Adipose tissue (tissue), 3 donors: ENCODE data around the gene FAM241A. TPM values are rescaled to one million over a fixed set of nuclear protein-coding genes. Genes with fewer than 3 reads are reported as not detected.
"Not testable (repeated sequence)": the region's sequence is repeated elsewhere in the genome, so short reads cannot be mapped to it uniquely, and the experiment has no call there.

Experiments
- H3K27ac ChIP-seq: one replicate; pipeline ENCODE4 v1.5.1; 2013; ENCODE audit warnings: low read depth, low read length
- WGBS, 3 donors: extraction: QIAGEN DNeasy Blood & Tissue Kit; methylation state at CpG; one replicate each; pipeline ENCODE4 v1.1.7; 2013; 5-methylcytosine and 5-hydroxymethylcytosine counted together
- polyA plus RNA-seq, 3 donors: library from polyadenylated mRNA; stranded (reverse); fragments of 200-250 nt; gene quantifications; one replicate each; pipeline ENCODE4 v1.2.3, GENCODE V29; 2013
- donor health status: healthy with polysubstance abuse.
- donor health status: Bipolar disorder and iron deficiency.
- donor health status: healthy.

The FAM241A gene
- polyA plus RNA-seq, 3 donors: 1.2 to 13.8 (median 11.5) TPM

GRCh38 chr4:112168719-112169500, 23.7 kb downstream of the FAM241A start:
- no peak overlapping the region for H3K27ac ChIP-seq
- 88 to 91% (median 89%) methylated on average over 13 of the region's 13 CpGs for WGBS, 3 donors

GRCh38 chr4:112170451-112170993, 25.3 kb downstream of the FAM241A start:
- H3K27ac ChIP-seq: no peak overlapping the region
- WGBS, 3 donors: 65 to 81% (median 66%) methylated on average over 3 of the region's 3 CpGs

GRCh38 chr4:112171051-112171763, 26.0 kb downstream of the FAM241A start:
- not testable (repeated sequence) for H3K27ac ChIP-seq
- 93% methylated on average over 16 of the region's 16 CpGs for WGBS, 3 donors

- WGBS, 3 donors: 84 to 85% (median 85%) methylated on average over 1 of the region's 1 CpG
- H3K27ac ChIP-seq: no peak overlapping the region
Measured at GRCh38 chr4:112172180-112172579, 26.9 kb downstream of the FAM241A start.

- no peak overlapping the region for H3K27ac ChIP-seq
- WGBS, 3 donors: 92 to 94% (median 93%) methylated on average over 8 of the region's 8 CpGs
Measured at GRCh38 chr4:112173593-112174558, 28.6 kb downstream of the FAM241A start.

- WGBS, 3 donors: 76 to 87% (median 82%) methylated on average over 4 of the region's 4 CpGs
- H3K27ac ChIP-seq: no peak overlapping the region
Measured at GRCh38 chr4:112175840-112176239, 30.6 kb downstream of the FAM241A start.

GRCh38 chr4:112176596-112176995, 31.3 kb downstream of the FAM241A start:
- no peak overlapping the region for H3K27ac ChIP-seq
- WGBS, 3 donors: 36 to 70% (median 46%) methylated on average over 2 of the region's 2 CpGs

- WGBS, 3 donors: 84 to 92% (median 89%) methylated on average over 3 of the region's 3 CpGs
- not testable (repeated sequence) for H3K27ac ChIP-seq
Measured at GRCh38 chr4:112178741-112179140, 33.5 kb downstream of the FAM241A start.

GRCh38 chr4:112181358-112182000, 36.2 kb downstream of the FAM241A start:
- WGBS, 3 donors: 74 to 76% (median 74%) methylated on average over 3 of the region's 3 CpGs
- no peak overlapping the region for H3K27ac ChIP-seq

- WGBS, 3 donors: 42 to 78% (median 77%) methylated on average over 3 of the region's 3 CpGs
- no peak overlapping the region for H3K27ac ChIP-seq
Measured at GRCh38 chr4:112182604-112183003, 37.4 kb downstream of the FAM241A start.

- 54 to 83% (median 58%) methylated on average over 2 of the region's 2 CpGs for WGBS, 3 donors
- H3K27ac ChIP-seq: no peak overlapping the region
Measured at GRCh38 chr4:112183252-112183651, 38.0 kb downstream of the FAM241A start.

GRCh38 chr4:112184438-112184837, 39.2 kb downstream of the FAM241A start:
- WGBS, 3 donors: 91 to 100% (median 100%) methylated on average over 1 of the region's 1 CpG
- no peak overlapping the region for H3K27ac ChIP-seq

- WGBS, 3 donors: 98 to 99% (median 98%) methylated on average over 2 of the region's 2 CpGs
- no peak overlapping the region for H3K27ac ChIP-seq
Measured at GRCh38 chr4:112185334-112185733, 40.1 kb downstream of the FAM241A start.

GRCh38 chr4:112185740-112186670, 40.8 kb downstream of the FAM241A start:
- WGBS, 3 donors: 47 to 72% (median 60%) methylated on average over 8 of the region's 8 CpGs
- H3K27ac ChIP-seq: no peak overlapping the region

- no peak overlapping the region for H3K27ac ChIP-seq
- WGBS, 3 donors: 43 to 69% (median 68%) methylated on average over 2 of the region's 2 CpGs
Measured at GRCh38 chr4:112189754-112190153, 44.5 kb downstream of the FAM241A start.

GRCh38 chr4:112190684-112191083, 45.4 kb downstream of the FAM241A start:
- 87 to 93% (median 90%) methylated on average over 8 of the region's 8 CpGs for WGBS, 3 donors

GRCh38 chr4:112196461-112196860, 51.2 kb downstream of the FAM241A start:
- no peak overlapping the region for H3K27ac ChIP-seq
- 62 to 76% (median 69%) methylated on average over 1 of the region's 1 CpG for WGBS, 3 donors

More at GRCh38 chr4:112190684-112191083, 45.4 kb downstream of the FAM241A start:
- no peak overlapping the region for H3K27ac ChIP-seq
